NCI-H774 (cell line): Measurements from ENCODE around the gene HOXC12.

ENCODE experiments used
- DNase-seq: peaks from one replicate; lab custom pipeline; 2025; lab: John Stamatoyannopoulos, UW

The HOXC12 gene

DNA sequence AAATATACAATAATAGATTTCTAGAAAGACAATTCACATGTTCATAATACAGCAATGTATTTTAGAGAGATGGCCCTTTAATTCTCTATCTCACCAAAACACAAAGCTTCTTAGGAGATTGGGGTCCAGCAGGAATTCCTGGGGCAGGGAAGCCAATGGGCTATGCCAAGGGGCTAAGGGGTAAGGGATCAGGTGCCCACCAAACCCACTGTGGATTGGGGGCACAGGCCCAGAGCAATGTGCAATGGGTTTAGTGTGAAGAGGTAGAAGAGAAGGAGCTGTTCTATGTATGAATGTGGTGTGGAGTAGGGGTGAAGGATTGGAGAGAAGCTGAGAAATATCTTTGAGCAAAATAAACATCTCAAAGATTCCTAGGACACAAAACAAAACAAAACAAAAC, 13.5 kb upstream of the HOXC12 start:
- DNase-seq, result no peak

DNA sequence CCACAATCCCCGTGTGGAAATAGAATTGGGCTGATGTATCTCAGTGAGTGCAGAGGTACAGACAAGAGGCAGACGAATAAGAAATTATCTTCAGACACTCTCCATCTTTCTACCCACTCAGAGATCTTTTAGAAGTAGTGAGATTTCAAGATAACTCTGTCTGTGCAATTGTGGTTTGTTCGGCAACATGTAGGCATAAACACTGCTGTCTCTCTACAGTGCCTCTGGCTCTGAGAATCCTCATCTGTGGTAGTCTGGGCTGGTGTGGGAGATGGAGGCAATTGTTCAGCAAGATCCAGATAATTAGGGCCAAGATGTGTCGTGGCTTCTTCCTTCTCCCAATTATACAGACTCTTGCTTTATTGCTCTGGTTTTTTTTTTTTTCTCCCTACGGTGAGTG, 13.0 kb upstream of the HOXC12 start:
- no peak for DNase-seq

DNA sequence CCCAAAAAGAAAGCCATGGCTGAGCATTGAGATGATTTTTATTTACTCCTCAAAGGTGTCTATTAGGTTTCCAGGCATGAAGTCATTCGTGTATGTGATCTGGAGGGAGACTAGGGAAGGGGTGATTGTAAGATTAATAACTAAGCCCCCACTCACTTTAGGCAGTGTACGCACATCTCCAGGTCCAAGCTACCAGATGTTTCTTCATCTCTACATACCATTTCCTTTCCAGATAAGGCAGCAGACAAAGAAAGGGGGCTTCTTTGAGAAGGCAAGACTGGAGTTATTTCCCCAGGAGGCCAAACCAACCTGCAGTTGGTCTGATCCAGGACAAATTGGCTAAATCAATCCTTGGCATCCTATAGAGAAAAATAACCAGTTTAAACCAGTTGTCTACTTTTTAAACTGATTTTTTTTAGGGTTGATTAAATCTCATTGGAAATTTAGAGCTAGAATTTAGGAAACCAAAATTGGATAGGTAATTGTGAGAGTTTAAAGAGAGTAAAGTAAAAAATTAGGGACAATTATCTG, 12.2 kb upstream of the HOXC12 start:
- DNase-seq, result no peak

DNA sequence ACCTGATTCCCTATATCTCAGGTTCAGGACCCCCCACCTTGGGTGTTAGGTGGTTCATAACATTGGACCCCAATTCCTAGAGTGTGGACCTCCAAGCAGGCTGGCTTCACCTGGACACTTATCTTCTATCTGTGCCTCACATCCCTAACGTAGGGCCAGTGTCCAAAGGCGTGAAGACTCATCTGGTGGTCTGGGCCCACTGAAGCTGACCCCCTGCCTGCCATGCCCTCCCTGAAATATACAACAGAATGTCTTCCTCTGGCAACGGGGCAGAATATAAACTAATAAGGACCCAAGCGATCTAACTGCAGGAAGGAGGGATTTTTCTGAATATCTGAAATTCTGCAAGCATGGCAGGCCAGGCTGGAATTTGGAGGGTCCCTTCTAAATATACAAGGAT, 10.5 kb upstream of the HOXC12 start:
- DNase-seq, result no peak

DNA sequence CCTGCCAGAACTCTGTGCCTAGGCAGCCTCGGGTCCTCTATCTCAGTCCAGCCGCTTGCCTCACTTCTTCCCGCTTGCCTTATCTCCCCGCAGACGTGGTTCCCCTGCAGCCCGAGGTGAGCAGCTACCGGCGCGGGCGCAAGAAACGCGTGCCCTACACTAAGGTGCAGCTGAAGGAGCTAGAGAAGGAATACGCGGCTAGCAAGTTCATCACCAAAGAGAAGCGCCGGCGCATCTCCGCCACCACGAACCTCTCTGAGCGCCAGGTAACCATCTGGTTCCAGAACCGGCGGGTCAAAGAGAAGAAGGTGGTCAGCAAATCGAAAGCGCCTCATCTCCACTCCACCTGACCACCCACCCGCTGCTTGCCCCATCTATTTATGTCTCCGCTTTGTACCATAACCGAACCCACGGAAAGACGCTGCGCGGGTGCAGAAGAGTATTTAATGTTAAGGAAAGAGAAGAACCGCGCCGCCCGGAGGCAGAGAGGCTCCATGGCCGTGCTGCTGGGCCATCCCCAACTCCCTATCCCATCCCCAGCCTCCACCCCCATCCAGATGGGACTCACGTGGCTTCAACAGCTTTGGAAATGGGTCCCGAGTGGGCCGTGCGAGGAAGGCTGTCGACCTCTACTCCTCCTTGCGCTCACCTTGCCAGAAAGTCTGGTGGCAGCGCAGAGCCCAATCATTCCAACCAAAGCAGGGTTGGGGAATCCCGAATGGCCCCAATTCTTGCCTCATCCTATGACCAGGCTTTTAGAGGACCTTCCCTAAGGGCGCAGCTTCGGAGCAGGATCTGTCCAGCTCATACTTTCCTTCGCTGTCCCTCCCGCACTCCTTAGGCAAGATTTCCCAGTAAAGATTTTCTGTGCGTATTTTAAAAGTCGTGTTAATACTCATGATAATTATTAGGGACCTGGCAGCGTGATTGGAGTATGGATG, 9.5 kb upstream of the HOXC12 start:
- no peak for DNase-seq

DNA sequence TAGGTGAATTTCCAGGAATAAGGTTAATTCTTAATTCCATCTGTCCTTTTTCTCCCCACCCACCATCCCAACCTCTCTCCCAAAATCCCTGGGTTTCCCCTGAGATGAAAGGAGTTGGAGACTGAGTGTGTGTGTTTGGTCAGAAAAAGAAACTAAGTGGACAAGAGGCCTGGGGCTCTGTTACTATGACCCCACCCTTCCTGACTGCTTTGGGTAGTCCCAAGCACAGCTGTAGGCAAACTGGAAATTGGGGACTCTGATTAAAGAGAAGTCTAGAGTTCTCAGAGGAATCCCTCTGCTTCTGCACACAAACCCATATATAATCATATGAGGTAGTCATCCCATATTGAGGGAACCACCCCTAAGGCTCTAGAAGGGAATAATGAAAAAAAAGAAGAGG, 7.0 kb upstream of the HOXC12 start:
- no peak for DNase-seq

DNA sequence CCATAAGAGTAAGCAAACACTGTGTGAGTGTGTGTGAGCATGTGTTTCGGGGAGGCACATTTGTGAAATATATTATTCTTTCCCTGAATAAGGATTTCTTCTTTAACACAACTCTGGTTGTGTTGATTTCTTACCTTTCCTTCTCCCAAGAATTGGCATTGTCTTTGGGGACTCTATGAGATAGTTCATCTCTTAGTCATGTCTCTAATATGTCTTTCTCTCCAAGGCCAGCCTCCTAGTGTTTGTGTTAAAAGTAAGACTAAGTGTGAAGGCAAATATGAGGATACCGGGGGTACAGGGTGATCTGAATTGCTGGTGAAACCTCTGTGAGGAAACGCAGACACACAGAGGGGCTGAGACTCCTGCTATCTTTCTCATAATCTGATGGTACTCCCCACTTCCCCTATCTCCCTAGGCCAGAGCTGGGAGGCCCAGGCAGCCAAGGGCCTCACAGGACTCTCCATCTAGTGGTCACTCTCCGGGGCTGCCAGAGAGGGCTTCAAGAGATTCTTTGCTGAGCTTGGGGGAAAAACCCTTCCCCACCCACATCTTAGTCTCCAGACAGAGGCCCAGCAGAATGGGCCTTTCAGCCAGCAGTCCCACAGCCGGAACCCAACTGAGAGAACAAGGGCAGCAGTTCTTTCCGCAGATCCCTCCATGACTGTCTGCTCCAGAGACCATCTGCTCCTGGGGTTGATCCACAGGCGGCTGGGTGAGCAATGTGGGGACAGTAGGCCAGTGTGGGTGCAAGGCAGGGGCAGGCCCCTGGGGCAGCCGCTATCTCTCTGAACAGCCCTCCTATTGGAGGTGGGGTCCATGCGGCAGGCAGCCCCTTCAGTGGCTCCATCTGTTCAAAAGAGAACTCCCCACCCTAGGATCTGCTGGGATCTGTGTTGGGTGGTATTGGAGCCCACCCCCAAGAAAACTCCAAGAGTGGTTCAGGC, 5.8 kb upstream of the HOXC12 start:
- DNase-seq, result no peak

DNA sequence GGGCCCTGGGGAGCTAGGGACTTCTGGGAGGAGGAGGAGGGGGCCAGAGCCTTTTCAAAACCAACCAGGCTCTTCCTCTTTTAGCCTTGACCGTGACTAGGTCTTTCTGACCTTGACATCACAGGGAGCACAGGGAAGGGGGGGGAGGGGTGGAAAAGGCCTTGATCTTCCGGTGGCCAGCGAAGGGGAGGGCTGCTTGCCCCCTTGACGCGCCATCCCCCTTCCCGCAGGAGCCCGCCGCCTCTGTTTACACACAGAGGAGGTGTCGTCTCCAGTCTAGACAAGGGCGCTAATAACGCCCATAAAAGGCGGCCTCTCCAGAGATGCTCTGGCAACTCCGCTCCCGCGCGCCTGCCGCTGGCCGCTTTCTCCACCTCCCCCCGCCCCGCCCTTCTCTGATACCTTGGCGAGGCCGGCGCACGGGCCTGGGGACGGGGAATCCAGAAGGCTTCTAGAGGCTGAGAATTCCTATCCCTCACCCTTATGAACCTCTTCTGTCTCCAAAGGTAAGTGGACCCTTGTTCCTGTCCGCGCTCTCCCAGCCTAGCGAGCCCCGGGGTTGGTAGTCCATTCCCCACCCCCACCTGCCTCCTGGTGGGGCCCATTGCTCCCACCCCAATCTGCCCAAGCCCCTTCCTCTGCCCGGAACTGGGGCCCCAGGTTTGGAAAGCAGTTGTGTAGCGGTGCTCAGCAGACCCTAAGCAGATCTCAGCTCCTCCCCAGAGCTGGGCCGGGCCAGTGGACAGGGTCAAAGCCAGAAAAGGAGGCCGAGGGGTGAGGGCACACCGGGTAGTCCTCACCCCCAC, 4.9 kb upstream of the HOXC12 start:
- peak; percentile 52 for DNase-seq

DNA sequence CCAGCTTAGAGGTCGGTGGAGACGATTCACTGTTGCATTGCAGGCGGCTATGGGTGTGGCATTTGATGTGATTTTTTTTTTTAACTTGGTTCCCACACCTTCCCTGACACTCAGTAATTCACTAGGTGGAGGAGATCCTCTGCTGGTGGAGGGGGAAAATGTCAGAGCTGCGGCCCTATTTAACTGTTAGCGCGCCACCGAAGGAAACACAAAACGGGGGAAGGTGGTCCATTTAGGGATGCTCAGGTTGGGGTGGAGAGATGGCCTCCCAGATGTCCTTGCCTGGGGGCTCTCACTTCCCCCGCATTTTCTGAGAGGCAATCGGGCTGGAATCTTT, 4.3 kb upstream of the HOXC12 start:
- DNase-seq, result no peak

DNA sequence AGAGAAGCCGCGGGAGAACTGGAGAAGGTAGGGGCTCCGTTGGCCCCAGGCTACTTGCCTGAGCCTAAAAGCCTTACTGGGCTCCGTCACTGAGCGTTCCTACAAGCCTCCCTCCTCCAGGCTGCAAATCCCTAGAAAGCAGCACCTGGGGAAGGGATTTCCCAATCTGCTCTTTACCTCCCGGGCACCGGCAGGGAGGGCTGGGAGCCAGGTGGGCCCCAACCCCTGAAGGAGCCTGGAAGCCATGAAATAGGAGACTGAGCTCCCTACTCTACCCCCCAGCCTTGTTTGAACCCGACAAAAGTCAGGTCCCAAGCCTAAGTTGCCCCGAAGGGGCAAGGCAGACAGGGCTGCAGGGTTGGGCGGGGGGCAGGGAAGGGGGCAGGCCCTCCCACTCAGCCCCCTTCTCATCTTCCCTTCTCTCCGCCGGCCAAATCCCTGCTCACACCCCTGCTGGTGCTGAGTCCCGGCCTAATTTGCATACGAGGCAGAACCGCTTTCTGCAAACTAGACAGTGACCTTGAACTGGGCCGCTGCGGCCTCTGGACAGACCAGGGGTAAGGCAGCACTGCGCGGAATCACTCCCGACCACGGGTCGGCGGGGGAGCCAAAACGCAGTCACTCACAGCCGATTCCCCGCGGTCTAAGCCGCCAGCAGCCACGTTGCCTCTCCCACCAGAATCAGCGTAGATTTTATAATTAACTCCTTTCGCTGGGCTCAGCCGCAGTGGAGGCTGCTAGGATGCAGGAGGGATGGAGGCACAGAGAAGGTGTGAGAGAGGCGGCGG, 3.7 kb upstream of the HOXC12 start:
- DNase-seq, result no peak

DNA sequence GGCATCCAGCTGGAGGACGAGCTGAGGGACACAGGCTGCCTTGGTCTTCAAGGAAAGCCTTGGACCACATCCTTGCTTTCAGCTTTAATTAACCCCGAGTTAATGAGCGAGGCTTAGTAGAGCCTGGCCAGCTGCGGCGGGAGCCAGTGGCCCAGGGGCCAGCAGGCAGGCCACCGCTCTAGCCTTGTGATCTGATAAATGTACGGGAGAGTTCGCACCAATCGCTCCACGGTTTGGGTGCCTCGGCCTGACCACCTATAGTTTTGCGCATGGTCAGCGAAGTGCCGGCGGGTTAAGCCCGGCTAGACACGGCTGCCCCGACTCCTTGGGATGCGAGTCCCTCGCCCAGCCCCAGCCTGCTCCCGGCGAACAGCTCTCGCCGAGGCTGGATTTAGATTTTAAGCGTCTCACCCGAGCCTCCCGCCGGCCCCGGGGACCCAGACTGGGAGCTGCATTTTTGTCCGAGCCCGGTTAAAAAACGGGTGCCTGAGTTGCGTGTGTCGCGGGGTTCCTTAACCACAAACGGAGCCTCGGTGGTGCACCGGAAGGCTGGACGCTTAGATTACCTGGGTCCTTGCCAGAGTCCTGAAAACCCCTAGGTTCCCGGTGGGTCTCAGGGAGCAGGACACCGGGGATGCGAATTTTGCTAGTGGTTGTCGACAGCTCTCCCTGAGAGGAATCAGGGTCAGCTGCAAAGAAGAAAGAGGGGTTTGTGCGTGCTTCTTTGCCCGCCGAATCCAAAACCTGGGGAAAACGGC, 2.9 kb upstream of the HOXC12 start:
- DNase-seq, result no peak

DNA sequence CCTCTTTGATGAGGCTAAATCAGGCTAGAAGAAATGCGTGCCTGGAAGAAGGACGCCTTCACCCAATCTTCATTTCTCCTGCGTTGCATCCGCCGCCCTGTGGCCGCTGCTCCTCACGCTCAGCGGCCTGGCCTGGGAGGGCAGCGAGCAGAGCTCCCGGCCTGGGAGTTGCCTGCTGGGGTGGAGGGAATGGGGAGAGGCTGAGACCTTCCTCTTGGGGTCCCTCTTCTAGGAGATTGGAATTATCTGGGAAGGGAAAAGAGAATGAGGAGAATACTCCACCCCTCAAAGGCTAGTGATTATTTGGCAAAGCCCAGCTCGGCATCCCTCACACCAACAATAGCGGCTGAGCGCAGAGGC, 2.4 kb upstream of the HOXC12 start:
- DNase-seq, result no peak

DNA sequence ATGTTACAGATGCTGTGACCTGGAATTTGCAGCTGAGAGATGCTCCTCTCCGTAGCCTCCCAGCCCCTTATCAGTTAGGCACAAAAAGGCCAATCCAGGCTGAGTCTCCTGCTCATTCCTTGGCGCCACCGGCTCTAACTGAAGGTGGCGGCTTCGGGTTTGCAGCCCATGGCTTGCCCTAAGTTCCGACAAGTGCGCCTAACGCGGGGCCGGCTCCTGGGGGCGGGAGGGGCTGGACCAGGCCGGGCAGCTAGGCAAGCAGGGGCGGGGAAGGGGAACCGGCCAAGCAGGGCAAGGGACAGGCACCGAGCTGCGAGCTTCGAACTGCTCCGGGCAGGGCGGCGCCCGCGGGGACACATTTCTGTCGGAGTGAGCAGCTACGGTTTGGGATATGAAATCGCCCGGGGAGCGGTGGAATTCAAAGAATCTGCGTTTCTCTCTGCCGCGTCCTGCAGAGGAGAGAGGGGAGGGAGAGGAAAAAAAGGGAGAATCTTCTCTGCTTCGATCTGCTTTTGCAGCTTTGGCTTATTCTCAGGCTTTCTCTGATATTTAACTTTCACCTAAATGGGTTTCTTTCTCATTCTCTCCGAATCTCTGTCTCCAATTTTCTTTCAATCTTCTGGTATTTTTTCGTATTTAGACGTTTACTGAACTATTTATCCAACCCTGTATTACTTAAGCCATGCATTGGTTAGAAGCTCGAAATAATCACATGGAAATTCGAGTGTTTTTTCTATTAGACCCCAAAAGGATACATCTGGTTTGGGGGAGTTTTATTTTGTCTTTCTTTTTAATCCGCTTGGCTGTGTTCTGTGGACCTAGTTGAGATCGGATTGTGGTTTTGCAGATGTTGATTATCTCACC, 1.6 kb upstream of the HOXC12 start:
- DNase-seq, result no peak

DNA sequence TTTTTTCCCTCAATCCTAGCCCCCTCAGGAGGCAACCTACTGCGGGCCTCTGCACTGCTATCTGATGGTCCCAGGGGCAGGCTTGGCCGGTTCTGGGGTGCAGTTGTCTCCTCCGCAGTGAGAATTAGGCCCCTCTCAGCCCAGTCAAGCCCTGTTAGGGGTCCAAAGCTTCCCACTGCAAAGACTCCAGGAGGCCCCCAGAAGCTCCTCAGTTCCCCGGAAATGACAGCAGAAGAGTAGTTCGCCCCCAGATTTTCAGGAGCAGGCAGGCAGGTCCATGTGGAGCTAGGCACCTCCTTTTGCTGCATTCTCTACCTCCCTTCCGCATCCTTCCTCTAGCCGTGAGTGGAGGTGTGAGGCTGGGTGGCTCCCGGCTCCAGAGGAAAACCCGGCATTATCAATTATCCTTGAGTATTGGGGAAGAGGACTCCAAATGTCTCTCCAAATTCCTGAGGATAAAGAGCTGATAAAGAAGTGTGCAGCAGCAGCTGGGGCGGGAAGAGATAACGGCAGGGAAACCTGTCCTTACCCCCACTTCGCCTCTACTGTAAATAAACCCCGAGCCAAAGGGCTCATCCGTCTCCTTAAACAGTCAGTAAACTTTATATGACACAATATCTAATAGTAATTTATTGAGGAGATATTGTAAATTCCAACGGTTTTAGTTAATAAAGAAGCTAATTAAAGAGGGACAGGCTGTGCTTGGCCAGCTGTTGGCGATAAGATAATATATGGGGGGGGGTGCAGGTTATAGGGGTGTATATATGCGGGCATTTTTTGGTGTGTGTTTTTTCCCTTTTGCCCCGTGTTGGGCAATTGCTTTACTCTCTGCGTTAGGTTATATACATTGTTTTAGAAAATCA, 641 bp upstream of the HOXC12 start:
- no peak for DNase-seq

DNA sequence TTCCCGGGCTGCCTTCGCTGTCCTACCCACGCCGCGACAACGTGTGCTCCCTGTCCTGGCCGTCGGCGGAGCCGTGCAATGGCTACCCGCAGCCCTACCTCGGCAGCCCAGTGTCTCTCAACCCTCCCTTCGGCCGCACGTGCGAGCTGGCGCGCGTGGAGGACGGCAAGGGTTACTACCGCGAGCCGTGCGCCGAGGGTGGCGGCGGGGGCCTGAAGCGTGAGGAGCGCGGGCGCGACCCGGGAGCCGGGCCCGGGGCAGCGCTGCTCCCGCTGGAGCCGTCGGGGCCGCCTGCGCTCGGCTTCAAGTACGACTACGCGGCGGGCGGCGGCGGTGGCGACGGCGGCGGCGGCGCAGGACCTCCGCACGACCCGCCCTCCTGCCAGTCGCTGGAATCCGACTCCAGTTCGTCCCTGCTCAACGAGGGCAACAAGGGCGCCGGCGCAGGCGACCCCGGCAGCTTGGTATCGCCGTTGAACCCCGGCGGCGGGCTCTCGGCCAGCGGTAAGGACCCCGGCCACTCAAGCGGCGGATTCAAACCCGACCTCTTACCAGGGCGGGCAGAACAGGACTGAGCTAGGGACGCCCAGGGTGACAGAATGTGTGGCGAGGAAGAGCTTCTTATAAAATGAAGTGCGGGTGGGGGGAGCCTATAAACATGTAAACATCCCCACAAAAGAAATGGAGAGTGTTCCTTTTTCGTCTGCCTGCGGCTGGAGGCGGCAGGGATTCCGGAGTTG, 503 bp downstream of the HOXC12 start:
- DNase-seq, result no peak

DNA sequence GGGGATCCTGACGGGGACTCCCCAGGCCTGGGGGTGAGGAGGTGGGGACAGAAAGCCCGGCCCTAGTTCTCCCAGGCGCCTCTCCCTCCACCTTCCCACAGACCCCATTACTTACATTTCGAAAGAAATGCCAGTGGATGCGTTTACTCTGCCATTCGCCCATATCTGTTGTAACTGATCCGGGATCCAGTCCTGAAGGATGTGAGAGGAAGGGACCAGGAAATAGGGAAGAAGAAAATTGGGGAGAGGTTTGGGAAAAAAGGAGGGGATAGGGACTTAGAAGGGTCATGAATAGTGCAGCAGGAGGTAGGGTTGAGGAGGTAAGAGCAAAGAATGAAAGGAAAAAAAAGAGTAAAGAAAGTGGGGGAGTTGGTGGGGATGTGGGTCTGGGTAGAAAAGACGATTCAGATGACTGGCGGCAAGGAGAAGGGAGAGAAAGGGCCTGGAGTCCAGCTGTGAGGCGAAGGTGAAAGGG, 1.1 kb downstream of the HOXC12 start:
- no peak for DNase-seq

DNA sequence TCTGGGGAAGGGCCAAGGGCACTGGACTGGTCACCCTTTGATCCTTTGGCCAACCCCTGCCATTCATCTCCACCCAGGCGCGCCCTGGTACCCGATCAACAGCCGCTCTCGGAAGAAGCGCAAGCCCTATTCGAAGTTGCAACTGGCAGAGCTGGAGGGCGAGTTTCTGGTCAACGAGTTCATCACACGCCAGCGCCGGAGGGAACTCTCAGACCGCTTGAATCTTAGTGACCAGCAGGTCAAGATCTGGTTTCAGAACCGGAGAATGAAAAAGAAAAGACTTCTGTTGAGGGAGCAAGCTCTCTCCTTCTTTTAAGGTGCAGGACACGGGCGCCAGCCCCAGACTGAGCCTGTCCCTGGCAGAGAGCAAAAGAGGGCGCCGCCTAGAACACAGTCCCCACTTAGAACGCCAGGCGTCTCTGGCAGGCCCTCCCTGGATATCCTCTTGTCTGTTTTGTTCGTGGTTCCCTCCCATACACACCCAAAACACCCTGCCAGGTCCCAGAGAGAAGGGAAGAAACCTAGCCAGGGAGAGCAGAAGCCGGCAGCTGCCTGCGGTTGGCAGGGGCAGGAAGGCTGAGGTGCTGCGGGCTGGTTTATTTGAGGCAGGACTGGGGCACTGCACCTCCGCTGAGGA, 1.7 kb downstream of the HOXC12 start:
- no peak for DNase-seq
